K562 (cell line): Measurements from ENCODE around the gene FAM50A. TPM values are rescaled to one million over a fixed set of nuclear protein-coding genes. Genes with fewer than 3 reads are reported as not detected.

Experiments used
- ARID1B ChIP-seq: fragments of 450-650 bp; IDR thresholded peaks from 2 replicates; pipeline ENCODE4 v1.6.1; 2016; ENCODE audit warnings: antibody characterized with exemption, mild to moderate bottlenecking, inconsistent platforms
- ARID2 ChIP-seq: fragments of 450-650 bp; IDR thresholded peaks from 2 replicates; pipeline ENCODE4 v1.6.1; 2017; ENCODE audit warnings: antibody characterized with exemption, mild to moderate bottlenecking
- C11orf30 ChIP-seq: fragments of 450-650 bp; IDR thresholded peaks from 2 replicates; pipeline ENCODE4 v1.6.1; 2016; ENCODE audit warnings: low read depth, mild to moderate bottlenecking
- CSDE1 ChIP-seq, 2 experiments: fragments of 450-650 bp; IDR thresholded peaks; 2 replicates each; pipeline ENCODE4 v1.6.1; 2016; ENCODE audit warnings: mild to moderate bottlenecking in 1 of 2
- CXXC5 ChIP-seq: fragments of 250-450 bp; sonication (Bioruptor Pico); IDR thresholded peaks from 2 replicates; pipeline ENCODE4 v1.8.0; 2022; ENCODE audit warnings: inconsistent platforms, mild to moderate bottlenecking, moderate library complexity
- DNMT1 ChIP-seq: fragments of 450-650 bp; IDR thresholded peaks from 2 replicates; pipeline ENCODE4 v1.6.1; 2016; ENCODE audit warnings: antibody characterized with exemption, mild to moderate bottlenecking
- HNRNPLL ChIP-seq: fragments of 200-400 bp; formaldehyde crosslinking; IDR thresholded peaks from 2 replicates; pipeline ENCODE4 v1.6.1; 2017; ENCODE audit warnings: low read length, low read depth, mild to moderate bottlenecking; ENCODE audit not compliant: poor library complexity, severe bottlenecking
- NBN ChIP-seq: fragments of 450-650 bp; IDR thresholded peaks from 2 replicates; pipeline ENCODE4 v1.6.1; 2016; ENCODE audit warnings: low read depth, mild to moderate bottlenecking
- NCOA1 ChIP-seq: fragments of 450-650 bp; IDR thresholded peaks from 2 replicates; pipeline ENCODE4 v1.6.1; 2016; ENCODE audit warnings: low read depth
- PBX2 ChIP-seq, 2 experiments: IDR thresholded peaks in 1 of 2; conservative IDR thresholded peaks in 1 of 2; 2 replicates each; pipeline ENCODE4 v1.6.1; 2016; ENCODE audit warnings: low read depth in 2 of 2, mild to moderate bottlenecking in 1 of 2, missing compliant biosample characterization in 1 of 2, missing genetic modification characterization in 1 of 2, moderate library complexity in 1 of 2
- PCBP2 ChIP-seq: fragments of 200-400 bp; formaldehyde crosslinking; IDR thresholded peaks from 2 replicates; pipeline ENCODE4 v1.6.1; 2018; ENCODE audit warnings: low read length, low read depth, mild to moderate bottlenecking, moderate library complexity; ENCODE audit not compliant: poor library complexity, severe bottlenecking
- RAD51 ChIP-seq: fragments of 450-650 bp; IDR thresholded peaks from 2 replicates; pipeline ENCODE4 v1.7.1; 2016; ENCODE audit warnings: low read depth, mild to moderate bottlenecking, borderline replicate concordance
- SRF ChIP-seq, 2 experiments: fragments of 250-450, 450-650 bp in 1 of 2; sonication (Bioruptor Pico) in 1 of 2; sonication (generic) in 1 of 2; formaldehyde crosslinking; IDR thresholded peaks; 2 replicates each; pipeline versions ENCODE4 v1.5.0 to v1.5.1; 2020 to 2022; ENCODE audit warnings: mild to moderate bottlenecking in 1 of 2, missing genetic modification reagents in 1 of 2
- U2AF1 ChIP-seq: fragments of 200-400 bp; formaldehyde crosslinking; optimal IDR thresholded peaks from 2 replicates; pipeline ENCODE3; 2017; ENCODE audit warnings: mild to moderate bottlenecking, low read depth, low read length, moderate library complexity
- ZKSCAN1 ChIP-seq: fragments of 150-350 bp; IDR thresholded peaks from 2 replicates; pipeline ENCODE4 v1.6.1; 2016; ENCODE audit warnings: low read depth, low read length
- ZNF384 ChIP-seq: IDR thresholded peaks from 2 replicates; pipeline ENCODE4 v1.6.1; 2012; ENCODE audit warnings: low read depth, low read length, improper control_type of control experiment
- polyA plus RNA-seq, 8 experiments: library from polyadenylated mRNA; depleted of rRNA in 4 of 8; stranded (reverse) in 5 of 8; unstranded in 3 of 8; fragments of >200 nt; fragmentation: Nextera tagmentation in 2 of 8; fragmentation: Illumina TruSeq in 1 of 8; extraction: Ambion mirVana in 2 of 8; extraction: Trizol in 1 of 8; gene quantifications; 2 replicates each; pipeline versions ENCODE4 v1.2.1 to v1.2.3, GENCODE V29; 2011 to 2014; ENCODE audit warnings: inconsistent platforms in 1 of 8, missing spikeins in 1 of 8
- total RNA-seq, 7 experiments: library from RNA; depleted of rRNA in 6 of 7; stranded (reverse); fragments of >200 nt in 6 of 7; fragmentation: Illumina TruSeq in 2 of 7; extraction: Trizol in 2 of 7; gene quantifications; 2 replicates each; pipeline versions ENCODE4 v1.2.1 to v1.2.3, GENCODE V29; 2011 to 2021; ENCODE audit warnings: low replicate concordance in 1 of 7
- TF ChIP-seq, protein P1 (sequence below): fragments of 250-450 bp; sonication (Bioruptor Pico); IDR thresholded peaks from 2 replicates; pipeline ENCODE4 v1.8.0; 2022; ENCODE audit warnings: moderate library complexity, mild to moderate bottlenecking, inconsistent platforms
- TF ChIP-seq, protein P2 (sequence below): fragments of 450-650 bp; IDR thresholded peaks from 2 replicates; pipeline ENCODE4 v1.6.1; 2016; ENCODE audit warnings: antibody characterized with exemption
- TF ChIP-seq, protein P3 (sequence below): fragments of 200-800 bp; sonication (Bioruptor generic); IDR thresholded peaks from 2 replicates; pipeline ENCODE4 v1.6.1; 2016; ENCODE audit warnings: missing genetic modification characterization, missing compliant biosample characterization

The FAM50A gene
- total and polyA plus RNA-seq, 9 of the 15 experiments (the other 6 are each of a cell fraction or from before 2014, with no cell fraction given) = 4.4 to 114 (median 67.3) TPM

- TF ChIP-seq PBX2 (CRISPR knock-in tag; IDR thresholded peaks at IDR 0.05; ENCODE audit: low read depth) (no peak), PBX2 (tag; conservative IDR thresholded peaks at IDR 0.05; ENCODE audit: low read depth) (peak; percentile 76), HNRNPLL (no peak), NBN (peak; percentile 53), ARID2 (no peak), SRF (CRISPR knock-in tag; IDR thresholded peaks at IDR 0.05) (peak in 1 of 2 experiments; percentile 69; a peak in 2 of 4 replicates), PCBP2 (no peak), U2AF1 (no peak), RAD51 (no peak), NCOA1 (peak; percentile 27; the same call in 1 of the 2 replicates), CXXC5 (no peak), ZNF384 (peak; percentile 97), C11orf30 (peak; percentile 97), ARID1B (peak; percentile 85), DNMT1 (no peak), CSDE1 (IDR thresholded peaks at IDR 0.05) (no peak), ZKSCAN1 (no peak)
- TF ChIP-seq, protein P1, sequence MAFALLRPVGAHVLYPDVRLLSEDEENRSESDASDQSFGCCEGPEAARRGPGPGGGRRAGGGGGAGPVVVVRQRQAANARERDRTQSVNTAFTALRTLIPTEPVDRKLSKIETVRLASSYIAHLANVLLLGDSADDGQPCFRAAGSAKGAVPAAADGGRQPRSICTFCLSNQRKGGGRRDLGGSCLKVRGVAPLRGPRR (CRISPR knock-in tag) = peak; percentile 72; the same call in 1 of the 2 replicates
- TF ChIP-seq, protein P2, sequence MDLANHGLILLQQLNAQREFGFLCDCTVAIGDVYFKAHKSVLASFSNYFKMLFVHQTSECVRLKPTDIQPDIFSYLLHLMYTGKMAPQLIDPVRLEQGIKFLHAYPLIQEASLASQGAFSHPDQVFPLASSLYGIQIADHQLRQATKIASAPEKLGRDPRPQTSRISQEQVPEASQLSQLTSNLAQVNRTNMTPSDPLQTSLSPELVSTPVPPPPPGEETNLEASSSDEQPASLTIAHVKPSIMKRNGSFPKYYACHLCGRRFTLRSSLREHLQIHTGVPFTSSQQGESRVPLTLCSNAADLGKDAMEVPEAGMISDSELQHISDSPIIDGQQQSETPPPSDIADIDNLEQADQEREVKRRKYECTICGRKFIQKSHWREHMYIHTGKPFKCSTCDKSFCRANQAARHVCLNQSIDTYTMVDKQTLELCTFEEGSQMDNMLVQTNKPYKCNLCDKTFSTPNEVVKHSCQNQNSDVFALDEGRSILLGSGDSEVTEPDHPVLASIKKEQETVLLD = 0 out of 2 replicates have a peak, but pooled peaks have one; percentile 12
- TF ChIP-seq, protein P3, sequence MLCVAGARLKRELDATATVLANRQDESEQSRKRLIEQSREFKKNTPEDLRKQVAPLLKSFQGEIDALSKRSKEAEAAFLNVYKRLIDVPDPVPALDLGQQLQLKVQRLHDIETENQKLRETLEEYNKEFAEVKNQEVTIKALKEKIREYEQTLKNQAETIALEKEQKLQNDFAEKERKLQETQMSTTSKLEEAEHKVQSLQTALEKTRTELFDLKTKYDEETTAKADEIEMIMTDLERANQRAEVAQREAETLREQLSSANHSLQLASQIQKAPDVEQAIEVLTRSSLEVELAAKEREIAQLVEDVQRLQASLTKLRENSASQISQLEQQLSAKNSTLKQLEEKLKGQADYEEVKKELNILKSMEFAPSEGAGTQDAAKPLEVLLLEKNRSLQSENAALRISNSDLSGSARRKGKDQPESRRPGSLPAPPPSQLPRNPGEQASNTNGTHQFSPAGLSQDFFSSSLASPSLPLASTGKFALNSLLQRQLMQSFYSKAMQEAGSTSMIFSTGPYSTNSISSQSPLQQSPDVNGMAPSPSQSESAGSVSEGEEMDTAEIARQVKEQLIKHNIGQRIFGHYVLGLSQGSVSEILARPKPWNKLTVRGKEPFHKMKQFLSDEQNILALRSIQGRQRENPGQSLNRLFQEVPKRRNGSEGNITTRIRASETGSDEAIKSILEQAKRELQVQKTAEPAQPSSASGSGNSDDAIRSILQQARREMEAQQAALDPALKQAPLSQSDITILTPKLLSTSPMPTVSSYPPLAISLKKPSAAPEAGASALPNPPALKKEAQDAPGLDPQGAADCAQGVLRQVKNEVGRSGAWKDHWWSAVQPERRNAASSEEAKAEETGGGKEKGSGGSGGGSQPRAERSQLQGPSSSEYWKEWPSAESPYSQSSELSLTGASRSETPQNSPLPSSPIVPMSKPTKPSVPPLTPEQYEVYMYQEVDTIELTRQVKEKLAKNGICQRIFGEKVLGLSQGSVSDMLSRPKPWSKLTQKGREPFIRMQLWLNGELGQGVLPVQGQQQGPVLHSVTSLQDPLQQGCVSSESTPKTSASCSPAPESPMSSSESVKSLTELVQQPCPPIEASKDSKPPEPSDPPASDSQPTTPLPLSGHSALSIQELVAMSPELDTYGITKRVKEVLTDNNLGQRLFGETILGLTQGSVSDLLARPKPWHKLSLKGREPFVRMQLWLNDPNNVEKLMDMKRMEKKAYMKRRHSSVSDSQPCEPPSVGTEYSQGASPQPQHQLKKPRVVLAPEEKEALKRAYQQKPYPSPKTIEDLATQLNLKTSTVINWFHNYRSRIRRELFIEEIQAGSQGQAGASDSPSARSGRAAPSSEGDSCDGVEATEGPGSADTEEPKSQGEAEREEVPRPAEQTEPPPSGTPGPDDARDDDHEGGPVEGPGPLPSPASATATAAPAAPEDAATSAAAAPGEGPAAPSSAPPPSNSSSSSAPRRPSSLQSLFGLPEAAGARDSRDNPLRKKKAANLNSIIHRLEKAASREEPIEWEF = no peak
Measured at GRCh38 chrX:154495472-154495922, 51.6 kb downstream of the FAM50A start (continued).
